ENCODE measurements around the gene CD82.

Gene CD82

GRCh38 chr11:44565211-44565952 lies at the start of gene CD82:
Gene CD82, plus strand, starts transcription at chr11:44565663. Its CDS starts 29,000 bp downstream, at chr11:44594663.
- peak; percentile 97 for DNase-seq

DNA sequence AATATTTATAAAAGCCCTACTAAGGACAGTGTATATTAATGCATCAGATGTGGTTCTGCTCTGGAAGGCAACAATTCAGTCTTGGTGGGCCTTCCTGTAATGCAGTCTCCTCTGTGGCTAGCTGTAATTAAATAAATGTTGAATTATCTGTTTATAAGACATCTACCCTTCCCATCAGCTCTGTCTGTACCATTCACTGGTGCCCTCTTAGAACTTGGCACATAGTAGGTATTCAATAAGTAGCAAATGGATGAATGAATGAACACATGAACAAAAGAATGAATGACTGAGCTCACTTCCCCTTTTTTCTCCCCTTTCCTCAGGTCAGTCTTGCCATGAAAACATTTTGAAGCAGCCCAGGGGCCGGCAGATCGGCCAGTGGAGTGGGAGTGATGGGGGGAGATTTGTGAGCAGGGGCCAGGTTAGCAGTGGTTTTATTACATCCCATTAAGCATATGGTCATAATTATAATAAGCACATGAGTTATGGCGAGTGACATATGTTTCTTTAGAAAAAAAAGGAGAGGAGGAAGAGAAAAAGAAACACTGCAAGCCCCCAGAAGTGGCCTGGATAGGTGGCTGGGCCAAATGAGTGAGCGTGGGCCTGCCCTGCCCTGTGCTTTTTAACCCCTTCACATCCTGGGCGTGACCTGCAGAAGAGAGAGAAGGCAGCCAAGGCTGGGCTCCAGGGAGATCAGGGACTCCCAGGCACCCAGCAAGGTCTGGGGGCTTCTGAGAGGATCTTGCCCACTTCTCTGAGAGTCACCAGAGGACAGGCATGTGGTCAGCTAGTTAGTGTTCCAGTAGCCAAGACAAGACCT lies 48.6 kb upstream of the CD82 start:
- DNase-seq: no peak

- no peak for DNase-seq
Observed at GRCh38 chr11:44517541-44517940, 47.9 kb upstream of the CD82 start.

DNA sequence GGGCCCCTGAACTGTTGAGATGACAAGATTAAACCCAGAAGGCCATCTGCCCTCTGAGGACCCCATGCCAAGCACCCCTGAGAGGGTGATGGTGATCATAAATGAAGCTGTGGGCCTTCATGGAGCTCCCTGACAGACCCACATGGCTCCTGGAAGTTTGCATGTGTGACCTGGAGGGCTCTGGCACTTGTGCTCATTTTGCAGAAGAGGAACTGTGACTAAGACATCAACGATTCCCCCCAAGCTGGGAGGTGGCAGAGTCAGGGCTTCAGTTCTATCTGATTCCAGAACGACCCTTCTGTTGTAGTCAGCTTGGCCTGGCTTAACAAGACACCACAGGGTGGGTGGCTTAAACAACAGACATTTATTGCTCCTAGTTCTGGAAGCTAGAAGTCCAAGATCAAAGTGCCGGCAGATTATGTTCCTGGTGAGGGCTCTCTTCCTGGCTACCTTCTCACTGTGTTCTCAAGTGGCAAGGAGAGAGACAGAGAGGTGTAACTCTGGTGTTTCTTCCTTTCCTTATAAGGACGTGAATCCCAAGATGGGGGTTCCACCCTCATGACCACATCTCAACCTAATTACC lies 46.4 kb upstream of the CD82 start:
- DNase-seq: no peak

GRCh38 chr11:44519989-44520737 lies 45.3 kb upstream of the CD82 start:
- no peak for DNase-seq

DNA sequence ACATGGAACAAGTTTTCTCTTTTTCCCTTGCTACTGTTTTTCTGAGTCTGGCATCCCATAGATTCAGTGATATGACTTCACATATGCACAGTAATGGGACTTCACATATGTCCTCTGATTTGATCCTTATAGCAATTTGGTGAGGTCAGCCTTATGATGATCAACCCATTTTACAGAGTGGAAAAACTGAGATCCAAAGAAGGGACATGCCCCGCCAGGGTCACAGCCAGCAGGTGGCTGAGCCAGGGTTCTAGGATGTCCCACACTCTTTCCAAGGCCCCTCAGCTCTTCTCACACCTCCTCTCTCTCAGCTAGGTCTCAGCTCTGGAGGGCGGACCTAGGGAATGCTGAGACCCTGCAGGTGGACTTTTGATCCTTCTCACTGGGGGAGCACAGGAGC lies 44.3 kb upstream of the CD82 start:
- DNase-seq: no peak

GRCh38 chr11:44522294-44522693 lies 43.2 kb upstream of the CD82 start:
- DNase-seq: no peak

GRCh38 chr11:44524346-44524745 lies 41.1 kb upstream of the CD82 start:
- DNase-seq: no peak

DNA sequence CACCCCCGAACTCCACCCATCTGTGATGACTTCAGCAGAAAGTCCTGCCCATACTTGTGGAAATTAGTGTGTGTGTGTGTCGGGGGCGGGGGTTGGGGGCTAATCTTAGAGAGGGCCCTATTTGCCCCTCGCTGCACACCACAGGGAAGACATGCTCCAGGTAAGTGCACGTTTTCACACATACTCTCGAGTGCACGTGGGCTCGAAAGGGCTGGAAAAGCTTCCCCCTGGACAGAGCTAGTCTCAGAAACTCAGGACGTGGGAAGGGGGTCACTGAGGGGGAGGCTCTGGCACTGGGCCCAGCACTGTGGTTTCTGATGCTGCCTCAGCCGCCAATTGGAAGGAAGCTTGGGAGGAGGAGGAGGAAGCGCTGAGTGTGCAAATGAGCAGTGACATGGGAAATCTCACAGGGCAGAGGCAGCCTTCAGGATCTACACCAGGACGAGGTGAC lies 40.7 kb upstream of the CD82 start:
- no peak for DNase-seq

GRCh38 chr11:44525473-44526252 lies 39.8 kb upstream of the CD82 start:
- no peak for DNase-seq

DNA sequence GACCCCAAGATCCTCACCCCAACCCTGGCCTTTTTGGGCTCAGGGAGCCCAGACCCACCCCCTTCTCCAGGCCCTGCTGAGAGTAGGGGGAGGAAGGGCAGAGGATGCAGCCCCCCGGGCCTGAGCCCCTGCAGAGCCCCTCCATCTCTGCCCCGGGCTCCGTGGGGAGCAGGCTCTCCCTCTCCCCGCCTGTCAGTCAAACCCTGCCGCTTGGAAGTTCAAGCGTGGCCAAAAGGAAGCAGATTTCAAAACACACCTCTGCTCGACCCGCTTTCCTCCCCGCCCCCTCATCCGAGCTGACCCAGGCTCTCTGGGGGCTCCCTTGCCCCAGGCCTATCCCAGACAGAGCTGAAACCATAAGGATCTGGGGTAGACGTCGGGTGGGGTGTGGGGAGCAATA lies 39.0 kb upstream of the CD82 start:
- no peak for DNase-seq

- no peak for DNase-seq
Observed at GRCh38 chr11:44527476-44527875, 38.0 kb upstream of the CD82 start.

GRCh38 chr11:44528103-44528502 lies 37.4 kb upstream of the CD82 start:
- no peak for DNase-seq

- DNase-seq: no peak
Observed at GRCh38 chr11:44528581-44528980, 36.9 kb upstream of the CD82 start.

- DNase-seq: no peak
Observed at GRCh38 chr11:44529895-44530412, 35.5 kb upstream of the CD82 start.

- no peak for DNase-seq
Observed at GRCh38 chr11:44530413-44531115, 34.9 kb upstream of the CD82 start.

DNA sequence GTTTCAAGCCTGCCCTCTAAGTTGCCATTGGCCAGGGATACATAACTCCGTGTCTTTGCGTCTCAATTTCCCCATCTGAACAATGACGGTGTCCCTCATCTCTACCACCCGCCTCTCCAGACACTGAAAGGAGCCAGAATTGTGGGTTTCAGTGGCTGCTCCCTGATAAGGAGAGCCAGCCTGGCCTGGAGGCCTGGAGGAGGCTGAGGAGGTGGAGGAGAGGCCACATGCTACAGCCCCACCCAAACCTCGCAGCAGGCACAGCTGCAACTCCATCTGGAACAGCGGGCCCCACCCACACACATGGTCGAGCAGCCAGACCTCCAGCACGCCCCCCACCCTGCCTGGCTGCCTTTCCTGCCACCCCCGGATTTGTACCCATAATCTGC lies 34.4 kb upstream of the CD82 start:
- no peak for DNase-seq

DNA sequence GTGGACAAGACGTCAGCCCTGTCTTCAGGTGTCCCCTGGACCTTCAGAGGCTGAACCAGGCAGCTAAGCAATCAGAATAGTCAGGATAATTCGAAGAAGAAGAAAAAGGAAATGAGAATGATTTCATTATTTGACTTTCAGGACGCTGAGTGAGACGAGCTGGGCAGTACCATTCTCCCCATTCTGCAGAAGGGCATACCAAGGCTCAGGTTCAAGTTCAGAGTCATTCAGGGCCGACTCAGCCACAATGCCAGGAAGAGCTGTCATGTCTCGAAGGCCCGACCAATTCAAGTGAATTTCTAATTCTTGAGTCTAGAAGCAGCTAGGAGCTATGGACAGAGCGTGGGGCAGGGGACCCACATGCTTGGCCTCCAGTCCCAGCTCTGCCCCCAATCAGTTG lies 33.8 kb upstream of the CD82 start:
- DNase-seq: no peak

- no peak for DNase-seq
Observed at GRCh38 chr11:44532809-44533208, 32.7 kb upstream of the CD82 start.

- no peak for DNase-seq
Observed at GRCh38 chr11:44533921-44534711, 31.3 kb upstream of the CD82 start.

Measured in NCI-H1436 treated with DMSO at 0.1 percent for 48 hours (cell line).